ENCODE measurements around the gene AQP5. TPM values are rescaled to one million over a fixed set of nuclear protein-coding genes. Genes with fewer than 3 reads are reported as not detected.
"Not testable (repeated sequence)": the region's sequence is repeated elsewhere in the genome, so short reads cannot be mapped to it uniquely, and the experiment has no call there.

The AQP5 gene
- total RNA-seq, 1 donor from 2014 or later = 0.46 TPM

GRCh38 chr12:49987625-49988303 is 26.1 kb downstream of the AQP5 start:
- TF ChIP-seq CTCF (IDR thresholded peaks at IDR 0.05) = no peak
- Mint-ChIP-seq H3K9me3 (ENCODE audit: unreplicated experiment) (no peaks in the 10 kb centered on the region), H3K4me3 (ENCODE audit: unreplicated experiment) (no peak overlapping the region), H3K27me3 (ENCODE audit: unreplicated experiment) (no peaks in the 10 kb centered on the region), H3K36me3 (ENCODE audit: unreplicated experiment) (peaks cover 19% of the 10 kb centered on the region), H3K4me1 (ENCODE audit: unreplicated experiment) (peaks cover 19% of the 10 kb centered on the region), H3K27ac (ENCODE audit: unreplicated experiment) (no peak overlapping the region)
- DNase-seq (ENCODE audit: extremely low spot score, unreplicated experiment) = no peak

- H3K4me1 Mint-ChIP-seq (ENCODE audit: unreplicated experiment); H3K27me3 Mint-ChIP-seq (ENCODE audit: unreplicated experiment); H3K27ac Mint-ChIP-seq (ENCODE audit: unreplicated experiment); H3K4me3 Mint-ChIP-seq (ENCODE audit: unreplicated experiment); H3K9me3 Mint-ChIP-seq (ENCODE audit: unreplicated experiment); DNase-seq (ENCODE audit: extremely low spot score, unreplicated experiment): not testable (repeated sequence)
- peaks cover 28% of the 10 kb centered on the region for H3K36me3 Mint-ChIP-seq (ENCODE audit: unreplicated experiment)
Observed at GRCh38 chr12:49989400-49989799, 27.7 kb downstream of the AQP5 start.

GRCh38 chr12:49990273-49990672 is 28.6 kb downstream of the AQP5 start:
- Mint-ChIP-seq H3K27ac (ENCODE audit: unreplicated experiment) (no peak overlapping the region), H3K4me3 (ENCODE audit: unreplicated experiment) (no peak overlapping the region), H3K36me3 (ENCODE audit: unreplicated experiment) (peaks cover 28% of the 10 kb centered on the region), H3K9me3 (ENCODE audit: unreplicated experiment) (no peaks in the 10 kb centered on the region), H3K4me1 (ENCODE audit: unreplicated experiment) (peaks cover 2% of the 10 kb centered on the region), H3K27me3 (ENCODE audit: unreplicated experiment) (no peaks in the 10 kb centered on the region)
- DNase-seq (ENCODE audit: extremely low spot score, unreplicated experiment) = no peak
- TF ChIP-seq CTCF (IDR thresholded peaks at IDR 0.05) = no peak

GRCh38 chr12:49998453-49998852 is 36.8 kb downstream of the AQP5 start:
- no peak for DNase-seq (ENCODE audit: extremely low spot score, unreplicated experiment)
- Mint-ChIP-seq H3K4me3 (ENCODE audit: unreplicated experiment) (no peak overlapping the region), H3K9me3 (ENCODE audit: unreplicated experiment) (no peaks in the 10 kb centered on the region), H3K27me3 (ENCODE audit: unreplicated experiment) (no peaks in the 10 kb centered on the region), H3K36me3 (ENCODE audit: unreplicated experiment) (peaks cover 15% of the 10 kb centered on the region), H3K4me1 (ENCODE audit: unreplicated experiment) (no peaks in the 10 kb centered on the region), H3K27ac (ENCODE audit: unreplicated experiment) (no peak overlapping the region)
- TF ChIP-seq CTCF (IDR thresholded peaks at IDR 0.05) = no peak

GRCh38 chr12:50003595-50003994 is 41.9 kb downstream of the AQP5 start:
- DNase-seq (ENCODE audit: extremely low spot score, unreplicated experiment) = no peak
- TF ChIP-seq CTCF (IDR thresholded peaks at IDR 0.05) = no peak
- Mint-ChIP-seq H3K36me3 (ENCODE audit: unreplicated experiment) (peaks cover 8% of the 10 kb centered on the region), H3K9me3 (ENCODE audit: unreplicated experiment) (no peaks in the 10 kb centered on the region), H3K4me1 (ENCODE audit: unreplicated experiment) (peaks cover 6% of the 10 kb centered on the region), H3K27me3 (ENCODE audit: unreplicated experiment) (no peaks in the 10 kb centered on the region), H3K4me3 (ENCODE audit: unreplicated experiment) (no peak overlapping the region), H3K27ac (ENCODE audit: unreplicated experiment) (no peak overlapping the region)
